CD4-positive, alpha-beta T cell treated with Interleukin-6 at 100 ng/mL for 8 hours (primary cell): ENCODE measurements around the gene PLCB1.

ENCODE experiments used
- DNase-seq: peaks from one replicate; pipeline ENCODE4 v3.0.0-alpha.2; 2020; ENCODE audit warnings: mixed read lengths, low spot score

The PLCB1 gene

GRCh38 chr20:8129211-8129976 is 2.7 kb upstream of the PLCB1 start:
- DNase-seq: no peak

GRCh38 chr20:8130840-8131526 is 1.1 kb upstream of the PLCB1 start:
- DNase-seq: no peak

- peak; percentile 9 for DNase-seq
Measured at GRCh38 chr20:8132484-8133309, 631 bp downstream of the PLCB1 start.

- DNase-seq: no peak
Measured at GRCh38 chr20:8133310-8133768, 1.3 kb downstream of the PLCB1 start.

- DNase-seq: no peak
Measured at GRCh38 chr20:8133851-8134451, 1.9 kb downstream of the PLCB1 start.

- no peak for DNase-seq
Measured at GRCh38 chr20:8139899-8140298, 7.8 kb downstream of the PLCB1 start.

GRCh38 chr20:8143474-8143873 is 11.4 kb downstream of the PLCB1 start:
- DNase-seq: no peak

GRCh38 chr20:8144282-8145245 is 12.5 kb downstream of the PLCB1 start:
- DNase-seq: no peak

- no peak for DNase-seq
Measured at GRCh38 chr20:8145246-8146168, 13.4 kb downstream of the PLCB1 start.

- no peak for DNase-seq
Measured at GRCh38 chr20:8147476-8147875, 15.4 kb downstream of the PLCB1 start.

GRCh38 chr20:8148501-8148900 is 16.4 kb downstream of the PLCB1 start:
- DNase-seq: no peak

- DNase-seq: no peak
Measured at GRCh38 chr20:8150591-8150990, 18.5 kb downstream of the PLCB1 start.

GRCh38 chr20:8151372-8151771 is 19.3 kb downstream of the PLCB1 start:
- DNase-seq: no peak

GRCh38 chr20:8152183-8152582 is 20.1 kb downstream of the PLCB1 start:
- DNase-seq: no peak

GRCh38 chr20:8152847-8153246 is 20.8 kb downstream of the PLCB1 start:
- DNase-seq: no peak

GRCh38 chr20:8153281-8153908 is 21.3 kb downstream of the PLCB1 start:
- DNase-seq: peak; percentile 52

- no peak for DNase-seq
Measured at GRCh38 chr20:8154638-8155037, 22.6 kb downstream of the PLCB1 start.

- no peak for DNase-seq
Measured at GRCh38 chr20:8155229-8155628, 23.2 kb downstream of the PLCB1 start.

- no peak for DNase-seq
Measured at GRCh38 chr20:8155812-8156211, 23.7 kb downstream of the PLCB1 start.
